Loucy (cell line): ENCODE results near the gene MYCBP.

ENCODE experiments used
- CTCF ChIP-seq: fragments of 200-600 bp; sonication (generic); conservative IDR thresholded peaks from 2 replicates; pipeline ENCODE4 v1.5.1; 2014; ENCODE audit warnings: mild to moderate bottlenecking, antibody characterized with exemption, low read length
- EZH2phosphoT487 ChIP-seq: fragments of 200-600 bp; IDR thresholded peaks from 2 replicates; pipeline ENCODE4 v1.6.1; 2018; ENCODE audit warnings: antibody characterized with exemption, mild to moderate bottlenecking, moderate library complexity, borderline replicate concordance

GRCh38 chr1:38889589-38889988 is 16.4 kb upstream of the MYCBP start:
- TF ChIP-seq CTCF (no peak), EZH2phosphoT487 (no peak)
